ENCODE results near the gene S100A7A.

GRCh38 chr1:153444078-153444477 lies 27.8 kb downstream of the S100A7A start:
- no peak for TF ChIP-seq ZNF274 (IDR thresholded peaks at IDR 0.05; ENCODE audit: low read depth, low read length)
- no peak for TF ChIP-seq SUZ12 (IDR thresholded peaks at IDR 0.05; ENCODE audit: extremely low read depth, insufficient read depth, insufficient read length)

Measured in NT2/D1 (cell line).